ENCODE data around the gene CACNA1H. TPM values are rescaled to one million over a fixed set of nuclear protein-coding genes. Genes with fewer than 3 reads are reported as not detected.

Gene CACNA1H
- total RNA-seq, 3 donors from 2014 or later (not counting 1 experiment from before 2014, with no cell fraction given) = 1.1 to 1.5 (median 1.3) TPM

- ATAC-seq = no peak
- no peak for TF ChIP-seq CTCF (IDR thresholded peaks at IDR 0.05)
Observed at GRCh38 chr16:1156055-1156982, 3.4 kb downstream of the CACNA1H start.

GRCh38 chr16:1156983-1157638, 4.2 kb downstream of the CACNA1H start:
- Mint-ChIP-seq H3K4me1 (no peaks in the 10 kb centered on the region), H3K27me3 (ENCODE audit: low read depth in 2 of 2) (peaks cover 0 to 7% of the 10 kb centered on the region in 2 donors), H3K27ac (no peak overlapping the region), H3K9me3 (no peaks in the 10 kb centered on the region), H3K4me3 (no peak overlapping the region), H3K36me3 (no peaks in the 10 kb centered on the region)
- Histone ChIP-seq H3K27ac (ENCODE audit: low read length) (no peak overlapping the region), H3K27me3 (ENCODE audit: control insufficient read depth, insufficient read depth, low read length) (peaks cover 19% of the 10 kb centered on the region), H3K4me3 (ENCODE audit: low read length) (no peak overlapping the region), H3K4me1 (ENCODE audit: control insufficient read depth, insufficient read depth, low read length) (peaks cover 10% of the 10 kb centered on the region), H3K9me3 (ENCODE audit: control insufficient read depth, insufficient read depth, low read length) (no peaks in the 10 kb centered on the region), H3K36me3 (ENCODE audit: control insufficient read depth, insufficient read depth, low read length) (no peaks in the 10 kb centered on the region)
- no peak for DNase-seq
- no peak for ATAC-seq
- no peak for TF ChIP-seq CTCF (IDR thresholded peaks at IDR 0.05)
- intact Hi-C loops (cut with micrococcal nuclease) = no loop called here
- 92% methylated on average over 46 of the region's 46 CpGs for WGBS (ENCODE audit: insufficient coverage)

More at GRCh38 chr16:1156055-1156982, 3.4 kb downstream of the CACNA1H start:
- Histone ChIP-seq H3K27me3 (ENCODE audit: control insufficient read depth, insufficient read depth, low read length) (peaks cover 19% of the 10 kb centered on the region), H3K4me3 (ENCODE audit: low read length) (no peak overlapping the region), H3K27ac (ENCODE audit: low read length) (no peak overlapping the region), H3K9me3 (ENCODE audit: control insufficient read depth, insufficient read depth, low read length) (no peaks in the 10 kb centered on the region), H3K4me1 (ENCODE audit: control insufficient read depth, insufficient read depth, low read length) (peaks cover 13% of the 10 kb centered on the region), H3K36me3 (ENCODE audit: control insufficient read depth, insufficient read depth, low read length) (no peaks in the 10 kb centered on the region)
- Mint-ChIP-seq H3K4me3 (no peak overlapping the region), H3K4me1 (no peaks in the 10 kb centered on the region), H3K27ac (no peak overlapping the region), H3K9me3 (no peaks in the 10 kb centered on the region), H3K27me3 (ENCODE audit: low read depth in 2 of 2) (peaks cover 0 to 7% of the 10 kb centered on the region in 2 donors), H3K36me3 (no peaks in the 10 kb centered on the region)
- intact Hi-C loops (cut with micrococcal nuclease) = no loop called here
- WGBS (ENCODE audit: insufficient coverage) = 90% methylated on average over 35 of the region's 35 CpGs
- no peak for DNase-seq

- no peak for ATAC-seq
- peaks cover 19% of the 10 kb centered on the region for H3K27me3 ChIP-seq (ENCODE audit: control insufficient read depth, insufficient read depth, low read length)
Observed at GRCh38 chr16:1157639-1158455, 4.9 kb downstream of the CACNA1H start.

More at GRCh38 chr16:1157639-1158455, 4.9 kb downstream of the CACNA1H start:
- no peak overlapping the region for H3K4me3 Mint-ChIP-seq
- no peaks in the 10 kb centered on the region for H3K9me3 Mint-ChIP-seq
- WGBS (ENCODE audit: insufficient coverage) = 89% methylated on average over 40 of the region's 40 CpGs
- no peak overlapping the region for H3K27ac Mint-ChIP-seq
- peaks cover 8% of the 10 kb centered on the region for H3K4me1 ChIP-seq (ENCODE audit: control insufficient read depth, insufficient read depth, low read length)
- no peaks in the 10 kb centered on the region for H3K9me3 ChIP-seq (ENCODE audit: control insufficient read depth, insufficient read depth, low read length)
- no peaks in the 10 kb centered on the region for H3K36me3 ChIP-seq (ENCODE audit: control insufficient read depth, insufficient read depth, low read length)
- H3K4me3 ChIP-seq (ENCODE audit: low read length) = no peak overlapping the region
- no peaks in the 10 kb centered on the region for H3K4me1 Mint-ChIP-seq
- H3K36me3 Mint-ChIP-seq = no peaks in the 10 kb centered on the region
- no peak for TF ChIP-seq CTCF (IDR thresholded peaks at IDR 0.05)
- intact Hi-C loops (cut with micrococcal nuclease) = no loop called here
- no peak for DNase-seq
- H3K27ac ChIP-seq (ENCODE audit: low read length) = no peak overlapping the region
- H3K27me3 Mint-ChIP-seq (ENCODE audit: low read depth in 2 of 2) = peaks cover 0 to 7% of the 10 kb centered on the region in 2 donors

Measured in natural killer cell (primary cell).